ENCODE results near the gene CHMP4B. TPM values are rescaled to one million over a fixed set of nuclear protein-coding genes. Genes with fewer than 3 reads are reported as not detected.

The CHMP4B gene
- total and polyA plus RNA-seq, 7 donors, result 102 to 394 (median 115) TPM

DNA sequence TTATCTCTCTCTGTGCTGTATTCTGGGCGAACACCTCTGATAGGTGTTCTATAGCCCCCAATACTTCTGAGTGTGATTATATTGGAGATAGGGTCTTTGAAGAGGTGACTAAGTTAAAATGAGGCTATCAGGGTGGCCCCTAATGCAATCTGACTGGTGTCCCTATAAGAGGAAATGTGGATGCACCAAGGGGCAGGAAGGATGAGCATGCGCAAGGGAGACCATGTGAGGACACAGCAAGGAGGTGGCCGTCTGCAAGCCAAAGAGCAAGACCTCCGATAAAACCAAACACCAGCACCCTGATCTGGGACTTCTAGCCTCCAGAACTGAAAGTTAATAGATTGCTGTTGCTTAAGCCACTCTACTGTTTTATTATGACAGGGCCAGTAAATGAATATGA, 69.2 kb downstream of the CHMP4B start:
- H3K27ac ChIP-seq, result no peak overlapping the region
- peaks cover 0 to 8% (median 3%) of the 10 kb centered on the region in 4 donors for H3K9me3 ChIP-seq
- no peaks in the 10 kb centered on the region for H3K27me3 ChIP-seq
- H3K4me1 ChIP-seq, result no peaks in the 10 kb centered on the region
- no peaks in the 10 kb centered on the region for H3K36me3 ChIP-seq
- no peak for DNase-seq
- intact Hi-C loops (cut with DNase I), result no loop called here
- no peak overlapping the region for H3K4me3 ChIP-seq
- TF ChIP-seq POLR2A (IDR thresholded peaks at IDR 0.05) (no peak), EP300 (IDR thresholded peaks at IDR 0.05) (no peak), POLR2AphosphoS5 (IDR thresholded peaks at IDR 0.05) (no peak)
- TF ChIP-seq, protein P1, sequence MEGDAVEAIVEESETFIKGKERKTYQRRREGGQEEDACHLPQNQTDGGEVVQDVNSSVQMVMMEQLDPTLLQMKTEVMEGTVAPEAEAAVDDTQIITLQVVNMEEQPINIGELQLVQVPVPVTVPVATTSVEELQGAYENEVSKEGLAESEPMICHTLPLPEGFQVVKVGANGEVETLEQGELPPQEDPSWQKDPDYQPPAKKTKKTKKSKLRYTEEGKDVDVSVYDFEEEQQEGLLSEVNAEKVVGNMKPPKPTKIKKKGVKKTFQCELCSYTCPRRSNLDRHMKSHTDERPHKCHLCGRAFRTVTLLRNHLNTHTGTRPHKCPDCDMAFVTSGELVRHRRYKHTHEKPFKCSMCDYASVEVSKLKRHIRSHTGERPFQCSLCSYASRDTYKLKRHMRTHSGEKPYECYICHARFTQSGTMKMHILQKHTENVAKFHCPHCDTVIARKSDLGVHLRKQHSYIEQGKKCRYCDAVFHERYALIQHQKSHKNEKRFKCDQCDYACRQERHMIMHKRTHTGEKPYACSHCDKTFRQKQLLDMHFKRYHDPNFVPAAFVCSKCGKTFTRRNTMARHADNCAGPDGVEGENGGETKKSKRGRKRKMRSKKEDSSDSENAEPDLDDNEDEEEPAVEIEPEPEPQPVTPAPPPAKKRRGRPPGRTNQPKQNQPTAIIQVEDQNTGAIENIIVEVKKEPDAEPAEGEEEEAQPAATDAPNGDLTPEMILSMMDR (IDR thresholded peaks at IDR 0.05), result no peak
- WGBS, 2 donors, result 93 to 96% methylated on average over 4 of the region's 4 CpGs

DNA sequence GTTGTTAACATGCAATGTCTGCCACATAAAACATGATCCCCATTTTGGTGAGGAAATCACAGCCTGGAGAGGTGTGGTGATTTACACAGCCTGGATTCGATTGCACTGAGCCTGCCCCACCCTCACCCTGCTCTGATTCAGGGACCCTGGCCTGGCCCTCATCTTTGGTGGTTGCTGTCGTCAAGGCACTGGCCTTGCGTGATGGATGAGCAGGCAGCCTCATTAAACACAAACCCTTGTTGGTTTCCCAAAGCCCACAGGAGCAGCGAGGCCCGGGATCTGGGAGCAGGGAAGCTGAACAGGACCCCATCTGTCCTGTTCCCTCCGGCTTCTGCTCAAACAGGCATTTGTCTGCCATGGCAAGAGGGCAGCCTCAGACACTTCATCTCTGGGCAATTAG, 70.8 kb downstream of the CHMP4B start:
- WGBS, 2 donors, result 54 to 69% methylated on average over 6 of the region's 6 CpGs
- H3K27ac ChIP-seq, result no peak overlapping the region
- intact Hi-C loops (cut with DNase I), result no loop called here
- H3K9me3 ChIP-seq, result peaks cover 0 to 8% (median 3%) of the 10 kb centered on the region in 4 donors
- TF ChIP-seq, protein P1 (IDR thresholded peaks at IDR 0.05), result no peak
- TF ChIP-seq EP300 (IDR thresholded peaks at IDR 0.05) (no peak), POLR2A (IDR thresholded peaks at IDR 0.05) (no peak), POLR2AphosphoS5 (IDR thresholded peaks at IDR 0.05) (no peak)
- H3K4me3 ChIP-seq, result no peak overlapping the region
- H3K4me1 ChIP-seq, result no peaks in the 10 kb centered on the region
- H3K36me3 ChIP-seq, result no peaks in the 10 kb centered on the region
- no peak for DNase-seq
- no peaks in the 10 kb centered on the region for H3K27me3 ChIP-seq

DNA sequence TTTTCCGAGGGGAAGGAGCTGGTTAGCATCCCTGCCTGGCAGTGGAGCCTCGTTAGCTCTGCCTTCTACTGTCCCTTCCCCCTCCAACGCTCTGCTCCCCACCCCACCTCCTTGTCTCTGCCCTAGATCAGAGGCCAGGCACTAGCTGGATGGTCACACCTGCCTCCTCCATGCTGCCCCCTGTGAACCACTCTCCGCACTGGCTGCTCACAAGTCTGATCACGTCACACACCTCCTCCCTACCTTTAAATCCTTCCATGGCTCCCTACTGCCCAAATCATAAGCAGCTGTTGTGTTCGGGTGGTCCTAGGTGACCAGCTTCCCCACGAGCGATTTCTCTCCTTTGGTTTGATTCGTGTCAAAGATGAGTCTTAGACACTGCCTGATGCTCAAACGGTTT, 71.3 kb downstream of the CHMP4B start:
- DNase-seq, result no peak
- H3K4me3 ChIP-seq, result no peak overlapping the region
- WGBS, 2 donors, result 77 to 83% methylated on average over 10 of the region's 10 CpGs
- H3K36me3 ChIP-seq, result no peaks in the 10 kb centered on the region
- no peaks in the 10 kb centered on the region for H3K27me3 ChIP-seq
- H3K27ac ChIP-seq, result no peak overlapping the region
- intact Hi-C loops (cut with DNase I), result no loop called here
- TF ChIP-seq, protein P1 (IDR thresholded peaks at IDR 0.05), result no peak
- TF ChIP-seq POLR2A (IDR thresholded peaks at IDR 0.05), result no peak
- TF ChIP-seq EP300 (IDR thresholded peaks at IDR 0.05), result no peak
- TF ChIP-seq POLR2AphosphoS5 (IDR thresholded peaks at IDR 0.05), result no peak
- peaks cover 0 to 8% (median 3%) of the 10 kb centered on the region in 4 donors for H3K9me3 ChIP-seq
- no peaks in the 10 kb centered on the region for H3K4me1 ChIP-seq

DNA sequence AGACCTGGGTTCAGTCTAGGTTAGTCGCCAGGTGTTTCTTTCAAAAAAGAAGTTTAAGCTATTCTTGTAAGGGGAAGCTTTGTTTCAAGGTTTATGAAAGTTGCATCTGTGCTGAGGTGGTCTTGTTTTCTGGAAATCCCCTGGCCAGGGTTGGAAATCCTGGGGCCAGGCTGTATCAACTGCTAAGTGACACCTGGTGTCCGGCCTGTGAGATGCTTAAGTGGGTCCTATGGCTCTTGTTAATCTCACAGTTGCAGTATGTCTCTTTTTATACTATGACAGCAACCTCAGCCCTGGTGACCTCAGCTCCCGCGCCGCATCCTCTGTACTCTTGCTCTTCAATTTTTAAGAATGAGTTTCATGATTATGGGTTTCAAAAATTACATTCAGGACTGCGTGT, 72.0 kb downstream of the CHMP4B start:
- no peaks in the 10 kb centered on the region for H3K36me3 ChIP-seq
- DNase-seq, result no peak
- no peak overlapping the region for H3K27ac ChIP-seq
- no peaks in the 10 kb centered on the region for H3K4me1 ChIP-seq
- TF ChIP-seq, protein P1 (IDR thresholded peaks at IDR 0.05), result no peak
- no peak for TF ChIP-seq EP300 (IDR thresholded peaks at IDR 0.05)
- H3K27me3 ChIP-seq, result no peaks in the 10 kb centered on the region
- intact Hi-C loops (cut with DNase I), result no loop called here
- 77 to 87% methylated on average over 6 of the region's 6 CpGs for WGBS, 2 donors
- peaks cover 0 to 8% (median 3%) of the 10 kb centered on the region in 4 donors for H3K9me3 ChIP-seq
- H3K4me3 ChIP-seq, result no peak overlapping the region

DNA sequence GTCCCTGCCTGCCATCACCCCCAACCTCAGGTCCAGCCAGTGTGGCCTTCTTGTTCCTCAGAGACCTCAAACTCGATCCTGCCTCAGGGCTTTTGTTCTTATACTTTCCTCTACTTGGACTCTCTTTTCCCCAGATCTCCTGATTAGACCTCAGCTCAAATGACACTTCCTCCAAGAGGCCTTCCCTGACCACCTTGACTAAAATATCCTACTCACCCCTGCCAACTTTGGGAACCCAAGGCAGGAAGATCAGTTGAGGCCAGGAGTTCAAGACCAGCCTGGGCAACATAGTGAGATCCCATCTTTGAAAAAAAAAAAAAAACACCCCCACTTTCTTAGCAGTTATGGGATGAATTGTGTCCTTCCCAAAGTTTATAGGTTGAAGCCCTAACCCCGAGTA, 73.5 kb downstream of the CHMP4B start:
- Histone ChIP-seq H3K27me3 (no peaks in the 10 kb centered on the region), H3K27ac (no peak overlapping the region), H3K4me1 (no peaks in the 10 kb centered on the region), H3K36me3 (no peaks in the 10 kb centered on the region), H3K9me3 (peaks cover 0 to under 1% (median under 1%) of the 10 kb centered on the region in 4 donors), H3K4me3 (no peak overlapping the region)
- WGBS, 2 donors, result 88% methylated on average over 2 of the region's 2 CpGs
- intact Hi-C loops (cut with DNase I), result no loop called here
- TF ChIP-seq, protein P1 (IDR thresholded peaks at IDR 0.05), result no peak
- no peak for TF ChIP-seq POLR2A (IDR thresholded peaks at IDR 0.05)
- TF ChIP-seq EP300 (IDR thresholded peaks at IDR 0.05), result no peak
- TF ChIP-seq POLR2AphosphoS5 (IDR thresholded peaks at IDR 0.05), result no peak
- DNase-seq, result no peak

Data from sigmoid colon (tissue), 7 donors.